DND-41 (cell line): ENCODE results near the gene SLC15A1.

ENCODE experiments used
- ATAC-seq: fragments of 200-7000 bp; cut with Tn5 transposase; 3 replicates; pipeline ENCODE4 v1.9.1; 2021; ENCODE audit warnings: low read depth; ENCODE audit not compliant: insufficient read depth
- DNase-seq: peaks from one replicate; pipeline ENCODE4 v3.0.0-alpha.2; 2020
- H2AFZ ChIP-seq: 2 replicates; pipeline ENCODE4 v1.6.0; 2012; ENCODE audit warnings: low read depth, low read length
- H3K27ac ChIP-seq: 2 replicates; pipeline ENCODE4 v1.5.1; 2012; ENCODE audit warnings: low read length, inconsistent platforms
- H3K27me3 ChIP-seq: fragments of 200-600 bp; sonication (generic); 2 replicates; pipeline ENCODE4 v1.6.0; 2012; ENCODE audit warnings: low read length, mild to moderate bottlenecking, inconsistent platforms; ENCODE audit not compliant: insufficient read depth, poor library complexity
- H3K36me3 ChIP-seq: 2 replicates; pipeline ENCODE4 v1.5.1; 2012; ENCODE audit warnings: low read length, inconsistent platforms; ENCODE audit not compliant: insufficient read depth
- H3K4me1 ChIP-seq: 2 replicates; pipeline ENCODE4 v1.5.1; 2012; ENCODE audit warnings: mild to moderate bottlenecking, low read length; ENCODE audit not compliant: insufficient read depth
- H3K4me2 ChIP-seq: 2 replicates; pipeline ENCODE4 v1.6.0; 2012; ENCODE audit warnings: mild to moderate bottlenecking, moderate library complexity, low read length, inconsistent platforms; ENCODE audit not compliant: insufficient read depth
- H3K4me3 ChIP-seq, 2 experiments: fragments of 200-600 bp in 1 of 2; shearing (Covaris generic) in 1 of 2; 2 replicates each; pipeline ENCODE4 v1.5.1; 2012 to 2016; ENCODE audit warnings: inconsistent platforms in 2 of 2, low read length in 2 of 2, mild to moderate bottlenecking in 2 of 2, low read depth in 1 of 2, moderate library complexity in 1 of 2
- H3K79me2 ChIP-seq: 2 replicates; pipeline ENCODE4 v1.6.0; 2012; ENCODE audit warnings: low read length, inconsistent platforms; ENCODE audit not compliant: insufficient read depth
- H3K9ac ChIP-seq: 2 replicates; pipeline ENCODE4 v1.6.0; 2012; ENCODE audit warnings: low read depth, mild to moderate bottlenecking, inconsistent platforms, low read length, moderate library complexity
- H3K9me3 ChIP-seq: 2 replicates; pipeline ENCODE4 v1.5.1; 2012; ENCODE audit warnings: low read length, moderate library complexity, mild to moderate bottlenecking, inconsistent platforms; ENCODE audit not compliant: insufficient read depth, severe bottlenecking
- H4K20me1 ChIP-seq: 2 replicates; pipeline ENCODE4 v1.6.0; 2012; ENCODE audit warnings: low read length; ENCODE audit not compliant: insufficient read depth
- EZH2 ChIP-seq: IDR thresholded peaks from 3 replicates; pipeline ENCODE4 v1.6.1; 2012; ENCODE audit warnings: borderline replicate concordance, low read depth, mild to moderate bottlenecking, moderate library complexity, low read length, inconsistent platforms; ENCODE audit not compliant: severe bottlenecking
- TF ChIP-seq, protein P1 (sequence below): IDR thresholded peaks from 2 replicates; pipeline ENCODE4 v1.5.1; 2012; ENCODE audit warnings: borderline replicate concordance, low read length, moderate library complexity, mild to moderate bottlenecking; ENCODE audit not compliant: poor library complexity, severe bottlenecking; ENCODE audit errors: extremely low read depth

Gene SLC15A1

DNA sequence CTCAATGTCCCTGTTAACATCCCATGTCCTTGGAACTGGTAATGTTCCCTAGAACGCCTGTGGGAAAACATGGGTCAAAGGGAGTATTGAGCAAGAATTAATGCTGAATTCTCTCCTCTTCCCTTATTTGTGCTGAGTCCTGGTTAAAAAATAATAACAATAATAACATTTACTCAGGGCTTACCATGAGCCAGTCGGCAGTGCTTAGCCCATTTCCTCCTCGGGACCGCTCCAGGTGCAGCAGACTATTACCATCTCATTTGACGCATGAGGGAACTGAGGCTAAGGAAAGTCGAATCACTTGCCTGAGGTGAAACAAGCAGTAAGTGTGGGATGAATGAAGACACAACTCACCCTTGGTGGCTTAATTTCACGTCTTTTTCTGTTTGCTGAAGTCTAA lies 33.6 kb upstream of the SLC15A1 start:
- DNase-seq: no peak

DNA sequence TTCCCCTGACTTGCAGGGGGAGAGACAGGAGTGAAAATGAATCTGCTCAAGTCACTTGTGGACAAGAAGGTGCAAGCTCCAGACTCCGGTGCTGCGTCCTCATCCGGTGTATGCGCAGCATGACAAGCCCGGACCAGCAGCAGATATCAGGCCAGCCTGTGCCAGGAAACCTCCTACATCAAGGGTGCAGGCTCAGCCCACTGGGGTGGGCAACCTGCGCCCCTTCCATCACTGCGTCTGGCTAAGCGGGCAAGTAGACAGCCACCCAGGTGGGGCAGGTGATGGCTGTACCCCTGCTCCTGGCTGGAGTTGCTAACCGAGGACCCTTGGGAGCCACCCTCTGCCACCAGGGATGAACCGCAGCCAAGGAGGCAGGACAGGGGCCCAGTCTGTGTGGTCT lies 32.9 kb upstream of the SLC15A1 start:
- TF ChIP-seq, protein P1, sequence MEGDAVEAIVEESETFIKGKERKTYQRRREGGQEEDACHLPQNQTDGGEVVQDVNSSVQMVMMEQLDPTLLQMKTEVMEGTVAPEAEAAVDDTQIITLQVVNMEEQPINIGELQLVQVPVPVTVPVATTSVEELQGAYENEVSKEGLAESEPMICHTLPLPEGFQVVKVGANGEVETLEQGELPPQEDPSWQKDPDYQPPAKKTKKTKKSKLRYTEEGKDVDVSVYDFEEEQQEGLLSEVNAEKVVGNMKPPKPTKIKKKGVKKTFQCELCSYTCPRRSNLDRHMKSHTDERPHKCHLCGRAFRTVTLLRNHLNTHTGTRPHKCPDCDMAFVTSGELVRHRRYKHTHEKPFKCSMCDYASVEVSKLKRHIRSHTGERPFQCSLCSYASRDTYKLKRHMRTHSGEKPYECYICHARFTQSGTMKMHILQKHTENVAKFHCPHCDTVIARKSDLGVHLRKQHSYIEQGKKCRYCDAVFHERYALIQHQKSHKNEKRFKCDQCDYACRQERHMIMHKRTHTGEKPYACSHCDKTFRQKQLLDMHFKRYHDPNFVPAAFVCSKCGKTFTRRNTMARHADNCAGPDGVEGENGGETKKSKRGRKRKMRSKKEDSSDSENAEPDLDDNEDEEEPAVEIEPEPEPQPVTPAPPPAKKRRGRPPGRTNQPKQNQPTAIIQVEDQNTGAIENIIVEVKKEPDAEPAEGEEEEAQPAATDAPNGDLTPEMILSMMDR: no peak
- TF ChIP-seq EZH2: no peak
- Histone ChIP-seq H3K79me2 (no peaks in the 10 kb centered on the region), H3K9me3 (no peaks in the 10 kb centered on the region), H3K36me3 (no peaks in the 10 kb centered on the region), H3K9ac (no peak overlapping the region), H4K20me1 (no peaks in the 10 kb centered on the region), H2AFZ (no peak overlapping the region), H3K27ac (no peak overlapping the region), H3K27me3 (no peaks in the 10 kb centered on the region), H3K4me2 (no peak overlapping the region), H3K4me1 (peaks cover 9% of the 10 kb centered on the region), H3K4me3 (no peak overlapping the region)
- ATAC-seq: no peak
- no peak for DNase-seq

More for the DNA sequence above, 33.6 kb upstream of the SLC15A1 start:
- no peak overlapping the region for H3K27ac ChIP-seq
- H3K4me3 ChIP-seq: no peak overlapping the region
- H3K9ac ChIP-seq: no peak overlapping the region
- H3K9me3 ChIP-seq: no peaks in the 10 kb centered on the region
- no peaks in the 10 kb centered on the region for H3K27me3 ChIP-seq
- H2AFZ ChIP-seq: no peak overlapping the region
- no peaks in the 10 kb centered on the region for H4K20me1 ChIP-seq
- H3K36me3 ChIP-seq: no peaks in the 10 kb centered on the region
- peaks cover 9% of the 10 kb centered on the region for H3K4me1 ChIP-seq
- no peaks in the 10 kb centered on the region for H3K79me2 ChIP-seq
- TF ChIP-seq, protein P1: no peak
- TF ChIP-seq EZH2: no peak
- H3K4me2 ChIP-seq: no peak overlapping the region
- no peak for ATAC-seq

DNA sequence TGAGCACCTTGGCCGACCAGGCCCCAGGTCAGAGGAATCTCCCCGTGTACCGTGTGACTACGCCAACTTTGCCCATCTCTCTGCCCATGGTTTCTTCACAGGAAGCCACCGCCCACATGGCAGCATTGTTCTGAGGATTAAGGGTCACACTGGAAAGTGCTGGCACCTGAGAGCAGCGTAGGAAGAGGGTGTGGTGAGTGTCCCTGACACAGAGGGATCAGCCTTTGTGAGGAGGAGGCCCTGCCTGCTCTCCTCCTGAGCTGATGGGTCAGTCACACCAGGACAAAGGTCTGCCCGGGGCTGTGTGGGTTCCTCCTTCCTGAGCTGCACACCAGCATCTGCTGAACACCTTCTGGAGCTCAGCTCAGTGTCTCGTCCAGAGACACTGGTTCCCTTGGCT lies 32.2 kb upstream of the SLC15A1 start:
- peaks cover 9% of the 10 kb centered on the region for H3K4me1 ChIP-seq
- no peak overlapping the region for H3K4me2 ChIP-seq
- ATAC-seq (no peak), DNase-seq (no peak)
- H3K27me3 ChIP-seq: no peaks in the 10 kb centered on the region
- H3K9me3 ChIP-seq: no peaks in the 10 kb centered on the region
- no peak overlapping the region for H2AFZ ChIP-seq
- no peaks in the 10 kb centered on the region for H4K20me1 ChIP-seq
- H3K27ac ChIP-seq: no peak overlapping the region
- no peaks in the 10 kb centered on the region for H3K36me3 ChIP-seq
- H3K4me3 ChIP-seq: no peak overlapping the region
- H3K79me2 ChIP-seq: no peaks in the 10 kb centered on the region
- TF ChIP-seq EZH2: no peak
- TF ChIP-seq, protein P1: no peak
- no peak overlapping the region for H3K9ac ChIP-seq

DNA sequence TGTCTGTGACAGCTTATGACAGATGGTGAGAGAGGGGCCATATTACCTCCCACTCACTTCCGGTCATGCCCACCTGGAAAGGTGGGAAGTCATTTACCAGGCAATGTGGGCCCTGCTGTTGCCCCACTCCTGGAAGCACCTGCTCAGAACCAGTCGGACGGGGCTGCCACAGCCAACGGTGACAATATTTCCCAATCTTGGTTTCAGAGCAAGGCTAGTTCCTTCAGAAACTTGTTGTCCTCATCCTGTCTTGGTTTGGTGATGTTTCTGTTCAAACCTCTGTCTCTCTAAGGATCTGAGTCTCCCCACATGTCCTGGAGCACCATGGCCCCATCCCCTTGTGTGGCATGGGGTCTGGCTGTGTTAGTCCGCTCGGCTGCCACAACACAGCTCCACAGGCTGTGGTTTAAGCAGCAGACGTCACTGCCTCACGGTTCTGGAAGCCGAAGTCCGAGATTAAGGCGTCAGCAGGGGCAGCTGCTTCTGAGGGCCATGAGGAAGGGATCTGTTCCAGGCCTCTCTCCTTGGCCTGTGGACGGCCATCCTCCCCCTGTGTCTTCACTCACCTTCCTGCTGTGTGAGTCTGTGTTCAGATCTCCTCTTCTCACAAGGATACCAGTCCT lies 31.5 kb upstream of the SLC15A1 start:
- DNase-seq: no peak
- Histone ChIP-seq H3K4me3 (no peak overlapping the region), H2AFZ (no peak overlapping the region), H3K27me3 (no peaks in the 10 kb centered on the region), H3K79me2 (no peaks in the 10 kb centered on the region), H3K27ac (no peak overlapping the region), H3K4me1 (peaks cover 9% of the 10 kb centered on the region), H3K9ac (no peak overlapping the region), H4K20me1 (no peaks in the 10 kb centered on the region), H3K9me3 (no peaks in the 10 kb centered on the region), H3K36me3 (no peaks in the 10 kb centered on the region), H3K4me2 (no peak overlapping the region)
- no peak for TF ChIP-seq EZH2
- TF ChIP-seq, protein P1: no peak
- ATAC-seq: no peak
